Measurements from ENCODE around the gene FTO.

Gene FTO

DNA sequence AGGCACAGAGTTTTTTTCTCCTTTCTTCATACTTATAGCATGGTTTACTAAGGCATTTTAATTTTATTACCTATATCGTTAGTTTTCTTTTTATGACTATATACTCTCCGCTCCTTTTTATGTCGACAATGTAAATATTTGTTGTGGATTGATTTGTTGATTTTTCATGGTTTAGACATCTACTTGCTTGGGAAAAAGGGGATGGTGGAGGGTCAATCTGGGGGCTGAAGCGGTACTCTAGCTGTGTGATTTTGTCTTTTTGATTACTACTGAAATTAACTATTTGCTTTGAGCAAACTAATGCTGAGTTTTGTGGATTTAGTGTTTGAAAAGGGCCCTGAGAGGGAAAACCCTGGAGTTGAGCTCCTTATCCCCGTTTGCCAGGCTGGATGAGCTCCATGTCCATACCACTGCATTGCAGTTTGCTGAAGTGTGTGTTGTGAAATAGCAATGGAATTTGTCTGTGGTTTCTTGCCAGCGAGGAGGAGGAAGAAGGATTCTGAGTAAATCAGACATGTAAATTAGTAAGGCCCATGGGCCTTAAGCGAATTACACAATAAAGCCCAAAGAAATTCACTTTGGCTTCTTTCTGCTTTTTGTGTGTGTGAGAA is 72.0 kb downstream of the FTO start:
- no peak overlapping the region for H3K27ac ChIP-seq
- no peak overlapping the region for H3K9ac ChIP-seq
- no peak overlapping the region for H2AFZ ChIP-seq (ENCODE audit: low read depth)

DNA sequence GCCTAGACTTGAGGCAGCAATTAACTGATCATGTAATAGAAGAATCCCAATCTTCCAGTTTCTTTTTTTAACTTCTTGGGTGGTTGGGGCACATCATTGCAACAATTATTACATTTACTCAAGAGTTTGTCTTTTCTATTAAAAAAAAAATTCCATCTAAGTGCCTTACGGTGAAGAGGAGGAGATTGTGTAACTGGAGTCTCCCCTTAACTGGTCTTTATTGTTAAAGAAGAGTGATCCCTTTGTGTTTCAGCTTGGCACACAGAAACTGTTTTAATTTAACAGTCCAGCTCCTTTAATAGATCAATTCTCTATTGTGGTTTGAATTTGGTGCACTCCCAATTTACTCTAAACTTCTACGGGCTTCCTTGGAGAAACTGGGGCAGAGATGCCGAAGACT is 75.2 kb downstream of the FTO start:
- Histone ChIP-seq H3K4me2 (no peak overlapping the region), H3K4me3 (IDR thresholded peaks at IDR 0.05; ENCODE audit: insufficient read depth, low read depth, low read length) (no peak overlapping the region), H3K4me1 (ENCODE audit: low read depth, poor library complexity, severe bottlenecking) (no peaks in the 10 kb centered on the region), H3K9ac (no peak overlapping the region), H3K27me3 (ENCODE audit: insufficient read depth, low read depth) (no peaks in the 10 kb centered on the region), H4K20me1 (ENCODE audit: insufficient read depth) (no peaks in the 10 kb centered on the region), H3K27ac (no peak overlapping the region), H3K36me3 (ENCODE audit: insufficient read depth) (no peaks in the 10 kb centered on the region), H3K79me2 (ENCODE audit: insufficient read depth, low read depth) (no peaks in the 10 kb centered on the region; the same call in 1 of the 2 replicates), H2AFZ (ENCODE audit: low read depth) (no peak overlapping the region)
- no peak for TF ChIP-seq CTCF (conservative IDR thresholded peaks at IDR 0.05; ENCODE audit: low read depth, low read length)

More for the DNA sequence above, 72.0 kb downstream of the FTO start:
- Histone ChIP-seq H3K36me3 (ENCODE audit: insufficient read depth) (no peaks in the 10 kb centered on the region), H3K4me2 (no peak overlapping the region), H3K27me3 (ENCODE audit: insufficient read depth, low read depth) (no peaks in the 10 kb centered on the region), H3K79me2 (ENCODE audit: insufficient read depth, low read depth) (no peaks in the 10 kb centered on the region), H3K4me1 (ENCODE audit: low read depth, poor library complexity, severe bottlenecking) (no peaks in the 10 kb centered on the region), H4K20me1 (ENCODE audit: insufficient read depth) (no peaks in the 10 kb centered on the region), H3K4me3 (IDR thresholded peaks at IDR 0.05; ENCODE audit: insufficient read depth, low read depth, low read length) (no peak overlapping the region)
- no peak for TF ChIP-seq CTCF (conservative IDR thresholded peaks at IDR 0.05; ENCODE audit: low read depth, low read length)

DNA sequence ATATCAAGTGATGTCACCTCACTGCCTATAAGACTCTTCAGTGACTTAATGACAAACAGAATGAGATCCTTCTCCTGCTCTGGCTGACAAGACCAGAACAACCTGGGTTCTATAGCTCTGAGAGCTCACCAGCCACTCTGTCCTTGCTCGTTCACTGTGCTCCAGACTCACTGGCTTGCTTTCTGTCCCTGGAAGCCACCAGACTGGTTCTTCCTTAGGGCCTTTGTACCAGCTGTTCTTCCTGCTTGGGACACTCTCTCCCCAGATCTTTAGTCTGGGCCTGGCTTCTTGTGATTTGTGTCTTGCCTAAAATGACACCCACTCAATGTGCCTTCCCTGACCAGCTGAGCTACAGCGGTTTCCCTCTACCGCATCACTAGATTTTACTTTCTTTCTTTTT is 76.1 kb downstream of the FTO start:
- H3K36me3 ChIP-seq (ENCODE audit: insufficient read depth) = no peaks in the 10 kb centered on the region
- H4K20me1 ChIP-seq (ENCODE audit: insufficient read depth) = no peaks in the 10 kb centered on the region
- H3K4me2 ChIP-seq = no peak overlapping the region
- no peaks in the 10 kb centered on the region for H3K27me3 ChIP-seq (ENCODE audit: insufficient read depth, low read depth)
- no peak for TF ChIP-seq CTCF (conservative IDR thresholded peaks at IDR 0.05; ENCODE audit: low read depth, low read length)
- H2AFZ ChIP-seq (ENCODE audit: low read depth) = no peak overlapping the region
- H3K27ac ChIP-seq = no peak overlapping the region
- H3K4me3 ChIP-seq (IDR thresholded peaks at IDR 0.05; ENCODE audit: insufficient read depth, low read depth, low read length) = no peak overlapping the region
- no peaks in the 10 kb centered on the region; the same call in 1 of the 2 replicates for H3K79me2 ChIP-seq (ENCODE audit: insufficient read depth, low read depth)
- H3K9ac ChIP-seq = no peak overlapping the region
- no peaks in the 10 kb centered on the region for H3K4me1 ChIP-seq (ENCODE audit: low read depth, poor library complexity, severe bottlenecking)

DNA sequence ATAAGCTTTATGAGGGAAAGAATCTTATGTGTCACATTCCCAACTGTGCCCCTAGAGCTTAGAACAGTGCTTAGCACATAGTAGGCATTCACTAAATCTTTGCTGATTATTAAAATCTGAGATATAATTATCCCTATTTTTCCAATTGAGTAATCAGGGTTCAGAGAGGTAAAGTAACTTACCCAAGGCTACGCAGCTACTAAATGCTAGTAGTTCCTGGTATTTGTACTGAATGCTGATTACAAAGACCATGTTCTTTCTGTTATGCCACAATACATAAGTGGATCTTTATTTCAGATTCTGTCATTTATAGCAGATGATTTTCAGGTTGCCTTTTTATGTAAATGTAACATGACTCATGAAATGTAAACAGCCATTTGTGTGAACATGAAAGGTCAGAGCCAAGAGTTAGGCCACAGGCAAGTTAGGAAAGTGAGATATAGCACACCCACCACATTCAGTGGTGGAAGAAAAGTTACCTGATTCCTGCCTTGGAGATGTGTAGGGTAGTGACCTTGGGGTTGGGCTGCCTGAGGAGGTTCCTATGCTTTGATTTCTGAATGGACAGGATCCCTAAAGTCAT is 77.2 kb downstream of the FTO start:
- no peak for TF ChIP-seq CTCF (conservative IDR thresholded peaks at IDR 0.05; ENCODE audit: low read depth, low read length)
- H3K4me2 ChIP-seq = no peak overlapping the region
- no peaks in the 10 kb centered on the region for H3K27me3 ChIP-seq (ENCODE audit: insufficient read depth, low read depth)
- no peak overlapping the region for H3K27ac ChIP-seq
- H3K79me2 ChIP-seq (ENCODE audit: insufficient read depth, low read depth) = no peaks in the 10 kb centered on the region; the same call in 1 of the 2 replicates
- H3K36me3 ChIP-seq (ENCODE audit: insufficient read depth) = no peaks in the 10 kb centered on the region
- no peak overlapping the region for H3K9ac ChIP-seq
- no peak overlapping the region for H3K4me3 ChIP-seq (IDR thresholded peaks at IDR 0.05; ENCODE audit: insufficient read depth, low read depth, low read length)
- no peaks in the 10 kb centered on the region for H4K20me1 ChIP-seq (ENCODE audit: insufficient read depth)
- H3K4me1 ChIP-seq (ENCODE audit: low read depth, poor library complexity, severe bottlenecking) = no peaks in the 10 kb centered on the region
- H2AFZ ChIP-seq (ENCODE audit: low read depth) = no peak overlapping the region
